ENCODE results near the gene ACOT8. TPM values are rescaled to one million over a fixed set of nuclear protein-coding genes. Genes with fewer than 3 reads are reported as not detected.
"Not testable (repeated sequence)": the region's sequence is repeated elsewhere in the genome, so short reads cannot be mapped to it uniquely, and the experiment has no call there.

The ACOT8 gene
- total RNA-seq, 2 experiments from 2014 or later = 25.5 to 29.0 TPM

- peak; percentile 74 for DNase-seq
These were observed 58.1 kb downstream of the ACOT8 start for GRCh38 chr20:45798935-45799642.

DNA sequence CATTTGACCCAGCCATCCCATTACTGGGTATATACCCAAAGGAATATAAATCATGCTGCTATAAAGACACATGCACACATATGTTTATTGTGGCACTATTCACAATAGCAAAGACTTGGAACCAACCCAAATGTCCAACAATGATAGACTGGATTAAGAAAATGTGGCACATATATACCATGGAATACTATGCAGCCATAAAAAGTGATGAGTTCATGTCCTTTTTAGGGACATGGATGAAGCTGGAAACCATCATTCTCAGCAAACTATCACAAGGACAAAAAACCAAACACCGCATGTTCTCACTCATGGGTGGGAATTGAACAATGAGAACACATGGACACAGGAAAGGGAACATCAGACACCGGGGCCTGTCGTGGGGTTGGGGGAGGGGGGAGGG is 59.2 kb downstream of the ACOT8 start:
- H3K4me3 Mint-ChIP-seq; intact Hi-C loops (cut with micrococcal nuclease); DNase-seq; H3K27ac Mint-ChIP-seq; POLR2A ChIA-PET; H3K9me3 Mint-ChIP-seq; H3K27me3 Mint-ChIP-seq: not testable (repeated sequence)
- Mint-ChIP-seq H3K4me1 (ENCODE audit: low read depth) (peaks cover 17% of the 10 kb centered on the region), H3K36me3 (peaks cover 25% of the 10 kb centered on the region)
- CTCF ChIA-PET = interaction anchor here (0.9 to 2.5 kb wide), 6 partner anchors 10 to 163 kb away, joined by 3 to 15 read pairs (median 10); partner anchors contain the start of gene PCIF1

More at GRCh38 chr20:45798935-45799642, 58.1 kb downstream of the ACOT8 start:
- ChIA-PET CTCF (interaction anchor here (0.6 to 2.5 kb wide), 35 partner anchors 9 to 487 kb away, joined by 3 to 24 read pairs (median 4); partner anchors contain the start of genes CTSA, NEURL2, PCIF1 and ZSWIM1), POLR2A (interaction anchor here (0.5 to 1.4 kb wide), 4 partner anchors 13 to 368 kb away, joined by 3 to 4 read pairs (median 3); partner anchors contain the start of gene UBE2C)
- Mint-ChIP-seq H3K9me3 (no peaks in the 10 kb centered on the region), H3K27ac (peak overlapping the region; percentile 4), H3K36me3 (peaks cover 30% of the 10 kb centered on the region), H3K4me3 (no peak overlapping the region), H3K27me3 (no peaks in the 10 kb centered on the region), H3K4me1 (ENCODE audit: low read depth) (peaks cover 16% of the 10 kb centered on the region)
- intact Hi-C loops (cut with micrococcal nuclease) = no loop called here

DNA sequence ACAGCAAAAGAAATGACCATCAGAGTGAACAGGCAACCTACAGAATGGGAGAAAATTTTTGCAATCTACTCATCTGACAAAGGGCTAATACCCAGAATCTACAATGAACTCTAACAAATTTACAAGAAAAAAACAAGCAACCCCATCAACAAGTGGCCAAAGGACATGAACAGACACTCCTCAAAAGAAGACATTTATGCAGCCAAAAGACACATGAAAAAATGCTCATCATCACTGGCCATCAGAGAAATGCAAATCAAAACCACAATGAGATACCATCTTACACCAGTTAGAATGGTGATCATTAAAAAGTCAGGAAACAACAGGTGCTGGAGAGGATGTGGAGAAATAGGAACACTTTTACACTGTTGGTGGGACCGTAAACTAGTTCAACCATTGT is 59.7 kb downstream of the ACOT8 start:
- H3K36me3 Mint-ChIP-seq = peaks cover 30% of the 10 kb centered on the region
- H3K27me3 Mint-ChIP-seq; intact Hi-C loops (cut with micrococcal nuclease); H3K9me3 Mint-ChIP-seq; H3K4me3 Mint-ChIP-seq; H3K27ac Mint-ChIP-seq; POLR2A ChIA-PET; DNase-seq: not testable (repeated sequence)
- CTCF ChIA-PET = interaction anchor here (2.5 kb wide), 1 partner anchor 137 kb away, joined by 14 read pairs; the partner anchor contains the start of gene PCIF1
- peaks cover 21% of the 10 kb centered on the region for H3K4me1 Mint-ChIP-seq (ENCODE audit: low read depth)

GRCh38 chr20:45796337-45797065 is 60.7 kb downstream of the ACOT8 start:
- no peak overlapping the region for H3K4me3 Mint-ChIP-seq
- H3K36me3 Mint-ChIP-seq = peaks cover 24% of the 10 kb centered on the region
- peaks cover 24% of the 10 kb centered on the region for H3K4me1 Mint-ChIP-seq (ENCODE audit: low read depth)
- no peaks in the 10 kb centered on the region for H3K9me3 Mint-ChIP-seq
- no peaks in the 10 kb centered on the region for H3K27me3 Mint-ChIP-seq
- no peak for DNase-seq
- intact Hi-C loops (cut with micrococcal nuclease) = no loop called here
- H3K27ac Mint-ChIP-seq = no peak overlapping the region
- ChIA-PET CTCF (interaction anchor here (1.0 to 1.2 kb wide), 3 partner anchors 172 to 292 kb away, joined by 3 to 6 read pairs (median 5); no protein-coding TSS in a partner anchor), POLR2A (interaction anchor here (0.6 kb wide), 1 partner anchor 464 kb away, joined by 4 read pairs; no protein-coding TSS in a partner anchor)

DNA sequence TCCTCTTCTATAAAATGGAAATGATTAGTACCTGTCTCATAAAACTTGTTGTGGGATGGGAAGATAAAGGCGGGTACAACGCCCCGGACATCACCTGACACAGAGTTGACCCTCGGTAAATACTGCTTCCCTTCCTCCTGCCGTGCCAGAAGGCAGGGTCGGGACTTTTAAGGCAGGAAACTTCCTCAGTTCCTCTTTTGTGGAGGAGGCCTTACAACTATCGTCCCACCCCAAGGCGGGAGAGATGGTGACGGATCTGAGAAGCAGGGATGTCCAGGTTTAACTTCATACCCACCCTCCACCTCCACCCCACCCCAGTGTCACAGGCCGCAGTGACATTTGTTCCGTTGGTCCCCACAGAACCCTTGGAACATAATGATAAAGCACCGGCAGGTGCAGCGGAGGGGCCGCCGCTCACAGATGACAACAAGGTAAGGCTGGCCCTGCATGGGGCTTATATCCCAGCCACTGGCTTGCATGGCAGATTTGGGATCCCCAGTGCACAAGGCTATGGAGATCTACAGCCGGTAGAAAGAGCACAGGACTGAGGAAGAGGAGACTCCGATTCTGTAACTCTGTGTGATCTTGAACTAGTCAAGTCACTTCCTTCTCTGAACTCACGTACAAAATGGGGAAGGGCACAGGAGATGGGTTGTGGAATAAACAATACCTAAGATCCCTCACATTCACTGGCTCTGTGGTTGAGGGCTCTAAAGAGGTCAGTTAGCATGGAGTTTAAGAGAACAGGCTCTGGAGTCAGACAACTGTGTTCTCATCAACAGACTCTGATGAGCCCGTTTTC is 64.7 kb downstream of the ACOT8 start:
- no peaks in the 10 kb centered on the region for H3K9me3 Mint-ChIP-seq
- DNase-seq = peak; percentile 20
- peak overlapping the region; percentile 86 for H3K4me3 Mint-ChIP-seq
- peaks cover 23% of the 10 kb centered on the region for H3K36me3 Mint-ChIP-seq
- ChIA-PET POLR2A (interaction anchor here (1.0 kb wide), 1 partner anchor 20 kb away, joined by 3 read pairs; the partner anchor contains the start of gene UBE2C), CTCF (interaction anchor here (0.8 to 1.4 kb wide), 6 partner anchors 12 to 178 kb away, joined by 3 to 6 read pairs (median 4); no protein-coding TSS in a partner anchor)
- peaks cover 15% of the 10 kb centered on the region for H3K4me1 Mint-ChIP-seq (ENCODE audit: low read depth)
- intact Hi-C loops (cut with micrococcal nuclease) = loop anchor here (2.0 to 5.0 kb wide), 3 partner anchors 20 to 430 kb away; partner anchors contain the start of genes SPATA25, SYS1 and UBE2C
- H3K27me3 Mint-ChIP-seq = no peaks in the 10 kb centered on the region
- H3K27ac Mint-ChIP-seq = peak overlapping the region; percentile 81

Other genes with a start within 250 kb of the ACOT8 start
- not detected for gene WFDC10A, start 227.7 kb downstream of the ACOT8 start, total RNA-seq
- gene WFDC9, start 226.1 kb downstream of the ACOT8 start, total RNA-seq = not detected
- not detected for gene WFDC11, start 187.2 kb downstream of the ACOT8 start, total RNA-seq
- gene WFDC13, start 155.4 kb downstream of the ACOT8 start, total RNA-seq = not detected
- gene WFDC10B, start 152.4 kb downstream of the ACOT8 start, total RNA-seq = not detected
- not detected for gene SPINT4, start 135.0 kb downstream of the ACOT8 start, total RNA-seq
- not detected for gene WFDC3, start 65.5 kb downstream of the ACOT8 start, total RNA-seq
- 10 to 100 TPM; 24.9 to 27.0 TPM for gene DNTTIP1, start 65.4 kb downstream of the ACOT8 start, total RNA-seq
- 100 to 1,000 TPM; 192 to 196 TPM for gene UBE2C, start 44.7 kb downstream of the ACOT8 start, total RNA-seq
- gene TNNC2, start 30.1 kb downstream of the ACOT8 start, total RNA-seq = not detected
- 1 to 10 TPM; 1.8 to 2.2 TPM for gene SNX21, start 23.6 kb downstream of the ACOT8 start, total RNA-seq
- 1 to 10 TPM; 4.7 TPM for gene ZSWIM3, start 222 bp upstream of the ACOT8 start, total RNA-seq
- gene ZSWIM1, start 23.8 kb upstream of the ACOT8 start, total RNA-seq = 1 to 10 TPM; 7.7 to 8.1 TPM
- under 1 TPM; 0.50 to 0.63 TPM for gene SPATA25, start 30.2 kb upstream of the ACOT8 start, total RNA-seq
- gene NEURL2, start 33.8 kb upstream of the ACOT8 start, total RNA-seq = 1 to 10 TPM; 2.3 to 2.5 TPM
- 10 to 100 TPM; 49.8 to 54.8 TPM for gene CTSA, start 33.9 kb upstream of the ACOT8 start, total RNA-seq
- 1 to 10 TPM; 9.4 to 9.5 TPM for gene PLTP, start 54.8 kb upstream of the ACOT8 start, total RNA-seq
- gene PCIF1, start 77.3 kb upstream of the ACOT8 start, total RNA-seq = 10 to 100 TPM; 29.9 to 33.0 TPM
- 10 to 100 TPM; 24.1 to 26.0 TPM for gene ZNF335, start 114.8 kb upstream of the ACOT8 start, total RNA-seq
- under 1 TPM; 0.10 to 0.12 TPM for gene MMP9, start 151.5 kb upstream of the ACOT8 start, total RNA-seq
- gene SLC12A5, start 171.8 kb upstream of the ACOT8 start, total RNA-seq = under 1 TPM in 1 of 2 experiments, not detected in 1; 0.97 TPM
- 10 to 100 TPM; 13.1 to 13.7 TPM for gene NCOA5, start 232.6 kb upstream of the ACOT8 start, total RNA-seq

Data from activated CD4-positive, alpha-beta memory T cell treated with anti-CD3 and anti-CD28 coated beads for 36 hours (primary cell).